ENCODE measurements around the gene COL9A1. TPM values are rescaled to one million over a fixed set of nuclear protein-coding genes. Genes with fewer than 3 reads are reported as not detected.

COL9A1 gene
- total RNA-seq, 1 donor from 2014 or later: 18.7 TPM

DNA sequence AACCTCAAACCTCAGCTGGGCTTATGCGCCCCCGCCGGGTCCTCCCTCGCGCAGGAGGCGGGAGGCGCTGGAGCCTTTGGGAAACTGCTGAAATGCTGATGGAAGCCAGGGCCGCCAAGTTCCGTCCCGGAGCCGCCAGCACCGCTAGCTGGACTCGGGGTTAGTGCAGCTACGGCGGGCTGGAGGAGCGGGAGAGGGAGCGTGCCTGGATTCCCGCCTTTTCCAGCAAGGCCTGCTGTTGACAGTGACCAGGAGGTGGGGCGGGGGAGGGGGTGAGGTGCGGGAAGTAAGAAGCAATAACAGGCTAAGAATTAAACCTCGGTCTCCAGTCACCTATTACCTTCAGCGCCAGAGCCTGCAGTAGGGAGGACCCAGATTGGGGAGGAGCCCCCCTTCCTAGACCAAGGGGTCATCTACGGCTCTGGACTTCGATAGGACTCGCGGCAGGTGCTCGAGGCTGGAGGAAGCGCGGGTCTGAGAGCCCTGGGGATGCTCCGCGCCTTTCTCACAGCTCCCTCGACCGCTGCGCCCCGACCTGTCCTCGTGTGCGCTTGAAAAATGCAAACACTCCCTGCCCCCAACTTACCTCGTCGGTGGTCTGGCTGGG lies 20.5 kb downstream of the COL9A1 start:
- H3K9ac ChIP-seq: no peak overlapping the region
- peaks cover 4% of the 10 kb centered on the region for H3K4me1 ChIP-seq
- DNase-seq (ENCODE audit: low spot score): peak; percentile 65
- TF ChIP-seq EZH2 (IDR thresholded peaks at IDR 0.05) (peak; percentile 20), EZH2phosphoT487 (IDR thresholded peaks at IDR 0.05) (no peak)
- H3F3A ChIP-seq (ENCODE audit: low read depth): no peaks in the 10 kb centered on the region
- no peaks in the 10 kb centered on the region for H3K36me3 ChIP-seq
- H3K27me3 ChIP-seq: peaks cover 71% of the 10 kb centered on the region
- H3K27me3 Mint-ChIP-seq (ENCODE audit: insufficient read depth, low read depth): peaks cover 18% of the 10 kb centered on the region
- peak overlapping the region; percentile 46 for H3K4me3 ChIP-seq
- H3K4me3 Mint-ChIP-seq: peak overlapping the region; percentile 86
- no peaks in the 10 kb centered on the region for H3K79me2 ChIP-seq (ENCODE audit: low read depth)
- no peak overlapping the region for H3K27ac ChIP-seq
- H3K9me3 Mint-ChIP-seq: peaks cover 3% of the 10 kb centered on the region
- no peaks in the 10 kb centered on the region for H3K9me3 ChIP-seq (ENCODE audit: low read depth)
- no peaks in the 10 kb centered on the region for H4K20me1 ChIP-seq (ENCODE audit: low read depth)
- peak overlapping the region; percentile 98 for H2AFZ ChIP-seq (replicated peaks)
- no peak overlapping the region for H3K27ac Mint-ChIP-seq
- peak overlapping the region; percentile 82 for H3K4me2 ChIP-seq
- peaks cover 9% of the 10 kb centered on the region for H3K36me3 Mint-ChIP-seq
- H3K4me1 Mint-ChIP-seq: peaks cover 11% of the 10 kb centered on the region

DNA sequence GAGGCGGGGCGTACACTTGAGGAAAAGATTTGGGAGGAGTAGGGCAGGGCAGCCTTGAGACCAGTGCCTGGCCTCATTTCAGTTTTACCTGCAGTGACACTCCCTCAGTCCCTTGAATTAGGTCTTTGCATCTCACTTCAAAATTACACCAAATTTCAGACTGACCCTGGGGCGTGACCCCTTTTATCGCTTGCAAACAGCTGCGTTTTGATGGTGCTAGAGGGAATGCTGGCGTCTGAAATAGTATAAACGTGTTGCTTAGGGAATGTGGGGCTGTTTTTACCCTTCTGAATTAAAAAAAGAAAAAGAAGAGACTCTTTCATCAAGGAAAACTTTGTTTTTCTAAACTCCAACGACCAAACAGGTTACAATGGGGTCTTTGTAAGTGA lies 21.0 kb downstream of the COL9A1 start:
- Histone ChIP-seq H3F3A (ENCODE audit: low read depth) (no peaks in the 10 kb centered on the region), H3K27ac (no peak overlapping the region), H3K9ac (no peak overlapping the region), H2AFZ (replicated peaks) (peak overlapping the region; percentile 98), H3K9me3 (ENCODE audit: low read depth) (no peaks in the 10 kb centered on the region), H3K4me2 (peak overlapping the region; percentile 82), H4K20me1 (ENCODE audit: low read depth) (no peaks in the 10 kb centered on the region), H3K27me3 (peaks cover 71% of the 10 kb centered on the region), H3K36me3 (no peaks in the 10 kb centered on the region), H3K79me2 (ENCODE audit: low read depth) (no peaks in the 10 kb centered on the region), H3K4me1 (peaks cover 4% of the 10 kb centered on the region), H3K4me3 (peak overlapping the region; percentile 46)
- H3K9me3 Mint-ChIP-seq: peaks cover 3% of the 10 kb centered on the region
- H3K36me3 Mint-ChIP-seq: peaks cover 9% of the 10 kb centered on the region
- peaks cover 11% of the 10 kb centered on the region for H3K4me1 Mint-ChIP-seq
- no peak for DNase-seq (ENCODE audit: low spot score)
- H3K27ac Mint-ChIP-seq: no peak overlapping the region
- peak overlapping the region; percentile 86 for H3K4me3 Mint-ChIP-seq
- H3K27me3 Mint-ChIP-seq (ENCODE audit: insufficient read depth, low read depth): peaks cover 18% of the 10 kb centered on the region
- no peak for TF ChIP-seq EZH2 (IDR thresholded peaks at IDR 0.05)
- TF ChIP-seq, protein P1, sequence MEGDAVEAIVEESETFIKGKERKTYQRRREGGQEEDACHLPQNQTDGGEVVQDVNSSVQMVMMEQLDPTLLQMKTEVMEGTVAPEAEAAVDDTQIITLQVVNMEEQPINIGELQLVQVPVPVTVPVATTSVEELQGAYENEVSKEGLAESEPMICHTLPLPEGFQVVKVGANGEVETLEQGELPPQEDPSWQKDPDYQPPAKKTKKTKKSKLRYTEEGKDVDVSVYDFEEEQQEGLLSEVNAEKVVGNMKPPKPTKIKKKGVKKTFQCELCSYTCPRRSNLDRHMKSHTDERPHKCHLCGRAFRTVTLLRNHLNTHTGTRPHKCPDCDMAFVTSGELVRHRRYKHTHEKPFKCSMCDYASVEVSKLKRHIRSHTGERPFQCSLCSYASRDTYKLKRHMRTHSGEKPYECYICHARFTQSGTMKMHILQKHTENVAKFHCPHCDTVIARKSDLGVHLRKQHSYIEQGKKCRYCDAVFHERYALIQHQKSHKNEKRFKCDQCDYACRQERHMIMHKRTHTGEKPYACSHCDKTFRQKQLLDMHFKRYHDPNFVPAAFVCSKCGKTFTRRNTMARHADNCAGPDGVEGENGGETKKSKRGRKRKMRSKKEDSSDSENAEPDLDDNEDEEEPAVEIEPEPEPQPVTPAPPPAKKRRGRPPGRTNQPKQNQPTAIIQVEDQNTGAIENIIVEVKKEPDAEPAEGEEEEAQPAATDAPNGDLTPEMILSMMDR (IDR thresholded peaks at IDR 0.05): no peak
- no peak for TF ChIP-seq EZH2phosphoT487 (IDR thresholded peaks at IDR 0.05)

DNA sequence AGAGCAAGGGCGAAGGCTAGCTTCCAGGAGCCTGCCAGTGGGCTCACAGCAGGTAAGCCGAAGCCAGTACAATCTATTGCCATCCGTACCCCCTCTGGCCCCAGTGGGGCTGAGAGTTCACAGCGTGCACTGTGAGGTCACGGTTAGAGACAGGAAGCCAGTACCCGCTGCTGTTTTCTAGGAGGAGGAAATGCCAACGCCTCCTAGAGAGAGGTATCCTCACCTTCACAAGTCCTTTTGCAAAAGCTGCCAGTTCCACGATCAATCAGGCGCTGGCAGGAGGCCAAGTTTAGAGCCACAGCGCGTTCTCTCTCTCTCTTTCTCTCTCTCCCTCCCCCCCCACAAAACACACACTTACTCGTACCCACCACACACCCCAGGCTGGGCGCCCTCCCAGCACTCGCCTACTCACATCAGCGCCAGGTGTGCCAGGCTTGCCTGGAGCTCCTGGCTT lies 22.5 kb downstream of the COL9A1 start:
- Histone ChIP-seq H2AFZ (replicated peaks) (no peak overlapping the region), H3K4me1 (peaks cover 4% of the 10 kb centered on the region), H3K27me3 (peaks cover 59% of the 10 kb centered on the region), H3K4me3 (no peak overlapping the region), H3F3A (ENCODE audit: low read depth) (no peaks in the 10 kb centered on the region), H3K36me3 (no peaks in the 10 kb centered on the region), H3K9me3 (ENCODE audit: low read depth) (no peaks in the 10 kb centered on the region), H3K4me2 (no peak overlapping the region), H3K9ac (no peak overlapping the region), H3K79me2 (ENCODE audit: low read depth) (no peaks in the 10 kb centered on the region), H4K20me1 (ENCODE audit: low read depth) (no peaks in the 10 kb centered on the region), H3K27ac (no peak overlapping the region)
- H3K4me1 Mint-ChIP-seq: peaks cover 11% of the 10 kb centered on the region
- TF ChIP-seq, protein P1 (IDR thresholded peaks at IDR 0.05): no peak
- TF ChIP-seq EZH2phosphoT487 (IDR thresholded peaks at IDR 0.05) (no peak), EZH2 (IDR thresholded peaks at IDR 0.05) (no peak)
- peaks cover 18% of the 10 kb centered on the region for H3K27me3 Mint-ChIP-seq (ENCODE audit: insufficient read depth, low read depth)
- no peak overlapping the region for H3K4me3 Mint-ChIP-seq
- DNase-seq (ENCODE audit: low spot score): no peak
- peaks cover 3% of the 10 kb centered on the region for H3K9me3 Mint-ChIP-seq
- peaks cover 9% of the 10 kb centered on the region for H3K36me3 Mint-ChIP-seq
- H3K27ac Mint-ChIP-seq: no peak overlapping the region

DNA sequence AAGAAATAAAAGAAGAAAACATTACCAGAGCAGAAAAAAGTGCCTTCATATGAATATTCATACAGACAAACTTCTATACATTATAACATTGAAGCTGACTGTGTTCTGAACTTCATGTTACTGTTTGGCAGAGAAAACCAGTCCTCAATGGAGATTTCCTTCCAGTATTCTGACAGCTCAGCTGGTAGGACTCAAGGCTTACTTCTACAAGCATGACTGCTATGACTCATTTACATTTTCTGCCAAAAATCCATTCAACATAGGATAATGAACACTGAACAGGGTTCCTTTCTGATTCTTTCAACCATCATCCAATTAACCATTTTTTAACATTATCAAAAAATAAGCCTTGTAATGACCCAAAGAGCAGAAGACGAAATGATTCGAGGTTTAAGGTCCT lies 25.4 kb downstream of the COL9A1 start:
- Mint-ChIP-seq H3K4me1 (peaks cover 12% of the 10 kb centered on the region), H3K27ac (no peak overlapping the region), H3K27me3 (ENCODE audit: insufficient read depth, low read depth) (peaks cover 10% of the 10 kb centered on the region), H3K4me3 (no peak overlapping the region), H3K9me3 (peaks cover 3% of the 10 kb centered on the region), H3K36me3 (peaks cover 18% of the 10 kb centered on the region)
- Histone ChIP-seq H4K20me1 (ENCODE audit: low read depth) (no peaks in the 10 kb centered on the region), H3K4me2 (no peak overlapping the region), H3K27me3 (peaks cover 30% of the 10 kb centered on the region), H3K79me2 (ENCODE audit: low read depth) (no peaks in the 10 kb centered on the region), H3K4me3 (no peak overlapping the region), H3K27ac (no peak overlapping the region), H3K4me1 (peaks cover 4% of the 10 kb centered on the region), H3K36me3 (no peaks in the 10 kb centered on the region), H3K9me3 (ENCODE audit: low read depth) (no peaks in the 10 kb centered on the region), H2AFZ (replicated peaks) (no peak overlapping the region), H3K9ac (no peak overlapping the region), H3F3A (ENCODE audit: low read depth) (no peaks in the 10 kb centered on the region)
- no peak for DNase-seq (ENCODE audit: low spot score)
- TF ChIP-seq EZH2 (IDR thresholded peaks at IDR 0.05) (no peak), EZH2phosphoT487 (IDR thresholded peaks at IDR 0.05) (no peak)
- TF ChIP-seq, protein P1 (IDR thresholded peaks at IDR 0.05): no peak
